Measurements from ENCODE around the gene INTS11.

Gene INTS11

DNA sequence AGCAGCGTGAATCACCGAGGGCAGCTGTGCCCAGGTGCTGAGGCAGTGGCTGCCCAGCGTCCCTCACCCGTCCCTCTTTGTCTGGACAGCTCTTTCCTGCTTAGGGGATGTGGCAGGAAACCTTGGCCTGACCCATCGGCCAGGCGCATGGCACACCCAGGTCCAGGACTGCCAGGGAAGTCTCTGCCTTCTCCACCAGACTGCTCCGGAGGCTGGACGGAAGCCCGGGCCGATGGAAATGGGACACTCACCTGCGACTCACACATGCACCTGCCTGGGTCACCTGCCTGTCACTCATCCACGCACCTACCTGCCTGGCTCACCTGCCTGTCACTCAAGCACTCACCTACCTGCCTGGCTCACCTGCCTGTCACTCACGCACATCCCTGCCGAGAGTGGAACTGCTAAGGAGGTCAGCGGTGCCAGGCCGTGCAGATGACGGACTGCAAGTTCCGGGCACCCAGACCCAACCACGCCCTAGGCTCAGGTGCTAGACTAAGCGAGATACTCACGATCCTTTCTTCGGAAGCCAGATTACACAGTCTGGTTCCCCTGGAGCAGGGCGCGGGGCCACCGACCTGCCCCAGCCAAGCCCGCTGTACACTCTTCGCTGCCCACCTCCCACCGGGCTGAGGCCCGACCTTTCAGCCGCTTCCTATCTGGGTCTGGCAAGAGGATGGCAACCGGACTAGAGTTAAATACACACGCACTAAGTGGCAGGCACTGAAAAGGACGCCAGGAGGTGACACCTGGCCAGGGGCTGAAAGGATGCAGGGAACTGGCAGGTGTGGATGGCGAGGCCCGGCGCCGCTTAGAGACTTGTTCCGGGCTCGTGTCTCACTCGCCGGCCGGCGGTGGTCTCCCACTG, 51.9 kb downstream of the INTS11 start (continued):
- TF ChIP-seq, protein P1, sequence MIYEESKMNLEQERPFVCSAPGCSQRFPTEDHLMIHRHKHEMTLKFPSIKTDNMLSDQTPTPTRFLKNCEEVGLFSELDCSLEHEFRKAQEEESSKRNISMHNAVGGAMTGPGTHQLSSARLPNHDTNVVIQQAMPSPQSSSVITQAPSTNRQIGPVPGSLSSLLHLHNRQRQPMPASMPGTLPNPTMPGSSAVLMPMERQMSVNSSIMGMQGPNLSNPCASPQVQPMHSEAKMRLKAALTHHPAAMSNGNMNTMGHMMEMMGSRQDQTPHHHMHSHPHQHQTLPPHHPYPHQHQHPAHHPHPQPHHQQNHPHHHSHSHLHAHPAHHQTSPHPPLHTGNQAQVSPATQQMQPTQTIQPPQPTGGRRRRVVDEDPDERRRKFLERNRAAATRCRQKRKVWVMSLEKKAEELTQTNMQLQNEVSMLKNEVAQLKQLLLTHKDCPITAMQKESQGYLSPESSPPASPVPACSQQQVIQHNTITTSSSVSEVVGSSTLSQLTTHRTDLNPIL (CRISPR knock-in tag; IDR thresholded peaks at IDR 0.05; ENCODE audit: low read depth), result no peak

DNA sequence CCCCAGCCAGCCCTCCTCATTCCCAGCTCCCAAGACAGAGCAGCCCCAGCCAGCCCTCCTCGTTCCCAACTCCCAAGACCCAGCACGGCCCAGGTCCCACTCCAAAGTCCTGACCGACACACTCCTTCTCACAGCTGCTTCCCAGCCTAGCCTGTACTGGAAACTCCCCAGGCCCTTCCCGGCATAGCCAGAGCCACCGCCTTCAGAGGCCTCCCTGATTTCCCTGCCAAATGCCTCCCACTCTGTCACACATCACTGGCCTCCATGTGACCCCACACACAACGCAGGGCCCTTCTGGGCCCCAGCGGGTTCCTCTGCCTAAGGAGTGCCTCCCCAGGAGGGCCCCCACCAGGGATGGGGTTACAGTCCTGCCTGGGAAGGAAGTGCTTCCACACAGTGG, 53.6 kb downstream of the INTS11 start:
- TF ChIP-seq OSR1 (CRISPR knock-in tag; IDR thresholded peaks at IDR 0.05) (no peak), SNAI2 (CRISPR knock-in tag; IDR thresholded peaks at IDR 0.05) (no peak), CSDC2 (CRISPR knock-in tag; IDR thresholded peaks at IDR 0.05) (no peak), GLIS3 (CRISPR knock-in tag; IDR thresholded peaks at IDR 0.05) (no peak), ZC3H10 (CRISPR knock-in tag; IDR thresholded peaks at IDR 0.05) (no peak), ARNTL (CRISPR knock-in tag; IDR thresholded peaks at IDR 0.05; ENCODE audit: borderline replicate concordance, low read depth) (no peak), TOX (CRISPR knock-in tag; IDR thresholded peaks at IDR 0.05; ENCODE audit: borderline replicate concordance) (no peak), ZNF565 (CRISPR knock-in tag; conservative IDR thresholded peaks at IDR 0.05; ENCODE audit: low read depth) (no peak), ZFP3 (CRISPR knock-in tag; IDR thresholded peaks at IDR 0.05) (no peak), ZFP30 (CRISPR knock-in tag; IDR thresholded peaks at IDR 0.05) (no peak), ESRRG (CRISPR knock-in tag; IDR thresholded peaks at IDR 0.05) (no peak), PPARA (CRISPR knock-in tag; IDR thresholded peaks at IDR 0.05; ENCODE audit: borderline replicate concordance) (no peak), ZNF8 (CRISPR knock-in tag; IDR thresholded peaks at IDR 0.05) (no peak), RARB (CRISPR knock-in tag; IDR thresholded peaks at IDR 0.05) (no peak), BACH2 (CRISPR knock-in tag; IDR thresholded peaks at IDR 0.05; ENCODE audit: borderline replicate concordance) (no peak)
- TF ChIP-seq, protein P2, sequence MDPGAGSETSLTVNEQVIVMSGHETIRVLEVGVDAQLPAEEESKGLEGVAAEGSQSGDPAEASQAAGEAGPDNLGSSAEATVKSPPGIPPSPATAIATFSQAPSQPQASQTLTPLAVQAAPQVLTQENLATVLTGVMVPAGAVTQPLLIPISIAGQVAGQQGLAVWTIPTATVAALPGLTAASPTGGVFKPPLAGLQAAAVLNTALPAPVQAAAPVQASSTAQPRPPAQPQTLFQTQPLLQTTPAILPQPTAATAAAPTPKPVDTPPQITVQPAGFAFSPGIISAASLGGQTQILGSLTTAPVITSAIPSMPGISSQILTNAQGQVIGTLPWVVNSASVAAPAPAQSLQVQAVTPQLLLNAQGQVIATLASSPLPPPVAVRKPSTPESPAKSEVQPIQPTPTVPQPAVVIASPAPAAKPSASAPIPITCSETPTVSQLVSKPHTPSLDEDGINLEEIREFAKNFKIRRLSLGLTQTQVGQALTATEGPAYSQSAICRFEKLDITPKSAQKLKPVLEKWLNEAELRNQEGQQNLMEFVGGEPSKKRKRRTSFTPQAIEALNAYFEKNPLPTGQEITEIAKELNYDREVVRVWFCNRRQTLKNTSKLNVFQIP (CRISPR knock-in tag; IDR thresholded peaks at IDR 0.05; ENCODE audit: borderline replicate concordance, low read depth), result no peak
- TF ChIP-seq, protein P1 (CRISPR knock-in tag; IDR thresholded peaks at IDR 0.05; ENCODE audit: low read depth), result no peak
- TF ChIP-seq, protein P3, sequence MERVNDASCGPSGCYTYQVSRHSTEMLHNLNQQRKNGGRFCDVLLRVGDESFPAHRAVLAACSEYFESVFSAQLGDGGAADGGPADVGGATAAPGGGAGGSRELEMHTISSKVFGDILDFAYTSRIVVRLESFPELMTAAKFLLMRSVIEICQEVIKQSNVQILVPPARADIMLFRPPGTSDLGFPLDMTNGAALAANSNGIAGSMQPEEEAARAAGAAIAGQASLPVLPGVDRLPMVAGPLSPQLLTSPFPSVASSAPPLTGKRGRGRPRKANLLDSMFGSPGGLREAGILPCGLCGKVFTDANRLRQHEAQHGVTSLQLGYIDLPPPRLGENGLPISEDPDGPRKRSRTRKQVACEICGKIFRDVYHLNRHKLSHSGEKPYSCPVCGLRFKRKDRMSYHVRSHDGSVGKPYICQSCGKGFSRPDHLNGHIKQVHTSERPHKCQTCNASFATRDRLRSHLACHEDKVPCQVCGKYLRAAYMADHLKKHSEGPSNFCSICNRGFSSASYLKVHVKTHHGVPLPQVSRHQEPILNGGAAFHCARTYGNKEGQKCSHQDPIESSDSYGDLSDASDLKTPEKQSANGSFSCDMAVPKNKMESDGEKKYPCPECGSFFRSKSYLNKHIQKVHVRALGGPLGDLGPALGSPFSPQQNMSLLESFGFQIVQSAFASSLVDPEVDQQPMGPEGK (CRISPR knock-in tag; IDR thresholded peaks at IDR 0.05; ENCODE audit: borderline replicate concordance), result no peak
- ATAC-seq, result no peak

DNA sequence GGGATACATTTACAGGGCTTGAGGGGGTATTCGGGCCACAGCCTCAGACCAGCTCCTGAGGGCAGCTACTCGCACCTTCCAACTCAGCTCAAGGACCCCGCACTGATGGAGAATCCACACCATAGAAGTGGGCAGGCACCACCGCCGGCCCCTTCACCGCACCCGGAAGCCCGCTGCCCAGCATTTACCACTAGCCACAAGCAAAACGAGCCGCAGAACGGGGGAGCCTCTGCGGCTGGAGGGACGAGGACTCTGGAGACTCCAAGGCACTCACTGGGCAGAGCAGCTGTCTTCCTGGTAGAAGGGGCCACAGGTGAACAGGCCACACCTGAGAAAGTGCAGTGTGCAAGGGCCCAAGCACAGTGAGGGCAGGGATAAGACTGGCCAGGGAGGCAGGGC, 56.2 kb downstream of the INTS11 start:
- ATAC-seq, result no peak
- TF ChIP-seq GLIS3 (CRISPR knock-in tag; IDR thresholded peaks at IDR 0.05) (no peak), ISL1 (CRISPR knock-in tag; IDR thresholded peaks at IDR 0.05) (no peak), OSR1 (CRISPR knock-in tag; IDR thresholded peaks at IDR 0.05) (no peak), ZNF8 (CRISPR knock-in tag; IDR thresholded peaks at IDR 0.05) (no peak), ZC3H10 (CRISPR knock-in tag; IDR thresholded peaks at IDR 0.05) (no peak), ZFP30 (CRISPR knock-in tag; IDR thresholded peaks at IDR 0.05) (no peak), CSDC2 (CRISPR knock-in tag; IDR thresholded peaks at IDR 0.05) (no peak), ZNF565 (CRISPR knock-in tag; conservative IDR thresholded peaks at IDR 0.05; ENCODE audit: low read depth) (no peak), ESRRG (CRISPR knock-in tag; IDR thresholded peaks at IDR 0.05) (no peak), SNAI2 (CRISPR knock-in tag; IDR thresholded peaks at IDR 0.05) (no peak)
- TF ChIP-seq, protein P2 (CRISPR knock-in tag; IDR thresholded peaks at IDR 0.05; ENCODE audit: borderline replicate concordance, low read depth), result no peak
- TF ChIP-seq, protein P1 (CRISPR knock-in tag; IDR thresholded peaks at IDR 0.05; ENCODE audit: low read depth), result no peak
- TF ChIP-seq, protein P4, sequence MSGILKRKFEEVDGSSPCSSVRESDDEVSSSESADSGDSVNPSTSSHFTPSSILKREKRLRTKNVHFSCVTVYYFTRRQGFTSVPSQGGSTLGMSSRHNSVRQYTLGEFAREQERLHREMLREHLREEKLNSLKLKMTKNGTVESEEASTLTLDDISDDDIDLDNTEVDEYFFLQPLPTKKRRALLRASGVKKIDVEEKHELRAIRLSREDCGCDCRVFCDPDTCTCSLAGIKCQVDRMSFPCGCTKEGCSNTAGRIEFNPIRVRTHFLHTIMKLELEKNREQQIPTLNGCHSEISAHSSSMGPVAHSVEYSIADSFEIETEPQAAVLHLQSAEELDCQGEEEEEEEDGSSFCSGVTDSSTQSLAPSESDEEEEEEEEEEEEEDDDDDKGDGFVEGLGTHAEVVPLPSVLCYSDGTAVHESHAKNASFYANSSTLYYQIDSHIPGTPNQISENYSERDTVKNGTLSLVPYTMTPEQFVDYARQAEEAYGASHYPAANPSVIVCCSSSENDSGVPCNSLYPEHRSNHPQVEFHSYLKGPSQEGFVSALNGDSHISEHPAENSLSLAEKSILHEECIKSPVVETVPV (CRISPR knock-in tag; IDR thresholded peaks at IDR 0.05), result no peak
- TF ChIP-seq, protein P5, sequence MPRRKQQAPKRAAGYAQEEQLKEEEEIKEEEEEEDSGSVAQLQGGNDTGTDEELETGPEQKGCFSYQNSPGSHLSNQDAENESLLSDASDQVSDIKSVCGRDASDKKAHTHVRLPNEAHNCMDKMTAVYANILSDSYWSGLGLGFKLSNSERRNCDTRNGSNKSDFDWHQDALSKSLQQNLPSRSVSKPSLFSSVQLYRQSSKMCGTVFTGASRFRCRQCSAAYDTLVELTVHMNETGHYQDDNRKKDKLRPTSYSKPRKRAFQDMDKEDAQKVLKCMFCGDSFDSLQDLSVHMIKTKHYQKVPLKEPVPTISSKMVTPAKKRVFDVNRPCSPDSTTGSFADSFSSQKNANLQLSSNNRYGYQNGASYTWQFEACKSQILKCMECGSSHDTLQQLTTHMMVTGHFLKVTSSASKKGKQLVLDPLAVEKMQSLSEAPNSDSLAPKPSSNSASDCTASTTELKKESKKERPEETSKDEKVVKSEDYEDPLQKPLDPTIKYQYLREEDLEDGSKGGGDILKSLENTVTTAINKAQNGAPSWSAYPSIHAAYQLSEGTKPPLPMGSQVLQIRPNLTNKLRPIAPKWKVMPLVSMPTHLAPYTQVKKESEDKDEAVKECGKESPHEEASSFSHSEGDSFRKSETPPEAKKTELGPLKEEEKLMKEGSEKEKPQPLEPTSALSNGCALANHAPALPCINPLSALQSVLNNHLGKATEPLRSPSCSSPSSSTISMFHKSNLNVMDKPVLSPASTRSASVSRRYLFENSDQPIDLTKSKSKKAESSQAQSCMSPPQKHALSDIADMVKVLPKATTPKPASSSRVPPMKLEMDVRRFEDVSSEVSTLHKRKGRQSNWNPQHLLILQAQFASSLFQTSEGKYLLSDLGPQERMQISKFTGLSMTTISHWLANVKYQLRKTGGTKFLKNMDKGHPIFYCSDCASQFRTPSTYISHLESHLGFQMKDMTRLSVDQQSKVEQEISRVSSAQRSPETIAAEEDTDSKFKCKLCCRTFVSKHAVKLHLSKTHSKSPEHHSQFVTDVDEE (CRISPR knock-in tag; IDR thresholded peaks at IDR 0.05), result no peak
